ENCODE results near the gene SESTD1. TPM values are rescaled to one million over a fixed set of nuclear protein-coding genes. Genes with fewer than 3 reads are reported as not detected.

SESTD1 gene
- total and polyA plus RNA-seq, 2 of the 13 experiments (the other 11 are each of a cell fraction or from before 2014, with no cell fraction given): 74.4 to 101 TPM

GRCh38 chr2:179272406-179273192 is 8.0 kb upstream of the SESTD1 start (continued):
- TF ChIP-seq ZNF24 (IDR thresholded peaks at IDR 0.05) (no peak), GATA4 (IDR thresholded peaks at IDR 0.05; ENCODE audit: borderline replicate concordance, low read depth) (peak; percentile 93; the same call in 1 of the 2 replicates), GATAD2A (CRISPR knock-in tag; IDR thresholded peaks at IDR 0.05) (peak; percentile 96), ZMYM2 (CRISPR knock-in tag; IDR thresholded peaks at IDR 0.05) (no peak), GATAD1 (CRISPR knock-in tag; IDR thresholded peaks at IDR 0.05) (peak; percentile 10; the same call in 1 of the 2 replicates), MLLT10 (CRISPR knock-in tag; IDR thresholded peaks at IDR 0.05) (no peak), ATF2 (CRISPR knock-in tag; IDR thresholded peaks at IDR 0.05) (peak; percentile 73), ZNF264 (CRISPR knock-in tag; IDR thresholded peaks at IDR 0.05) (peak; percentile 58; the same call in 1 of the 2 replicates), KDM6A (CRISPR knock-in tag; IDR thresholded peaks at IDR 0.05; ENCODE audit: low read depth) (peak; percentile 96), ZNF17 (CRISPR knock-in tag; IDR thresholded peaks at IDR 0.05) (no peak), SIX4 (CRISPR knock-in tag; IDR thresholded peaks at IDR 0.05) (peak; percentile 56), ATM (IDR thresholded peaks at IDR 0.05; ENCODE audit: borderline replicate concordance) (no peak), HMGXB3 (CRISPR knock-in tag; IDR thresholded peaks at IDR 0.05; ENCODE audit: borderline replicate concordance) (no peak), LCORL (IDR thresholded peaks at IDR 0.05) (peak; percentile 22; the same call in 1 of the 2 replicates), LCORL (CRISPR knock-in tag; IDR thresholded peaks at IDR 0.05) (peak; percentile 69; the same call in 1 of the 2 replicates), HHEX (CRISPR knock-in tag; IDR thresholded peaks at IDR 0.05) (peak; percentile 37; the same call in 1 of the 2 replicates), ZNF775 (CRISPR knock-in tag; IDR thresholded peaks at IDR 0.05; ENCODE audit: borderline replicate concordance) (peak; percentile 76; the same call in 1 of the 2 replicates), HNF1B (CRISPR knock-in tag; IDR thresholded peaks at IDR 0.05) (0 out of 2 replicates have a peak, but pooled peaks have one; percentile 35), RNF219 (CRISPR knock-in tag; IDR thresholded peaks at IDR 0.05) (0 out of 2 replicates have a peak, but pooled peaks have one; percentile 29), ZNF644 (CRISPR knock-in tag; IDR thresholded peaks at IDR 0.05; ENCODE audit: low read depth) (peak; percentile 5; the same call in 1 of the 2 replicates)

Measured in HepG2 (cell line).